Bronchial epithelial cell (primary cell): Measurements from ENCODE around the gene KLHL11. TPM values are rescaled to one million over a fixed set of nuclear protein-coding genes. Genes with fewer than 3 reads are reported as not detected.
"Not testable (repeated sequence)": the region's sequence is repeated elsewhere in the genome, so short reads cannot be mapped to it uniquely, and the experiment has no call there.

ENCODE experiments used
- DNase-seq: peaks from one replicate; pipeline ENCODE4 v3.0.0-alpha.2; 2010; ENCODE audit warnings: low read depth
- FAIRE-seq: peaks from 2 replicates; lab custom pipeline; 2011; peaks lifted over from hg19 to GRCh38; lab: Jason Lieb, UNC
- H3K27me3 ChIP-seq: 2 replicates; pipeline ENCODE4 v1.5.1; 2011; ENCODE audit warnings: low read length; ENCODE audit not compliant: control insufficient read depth, insufficient read depth
- H3K36me3 ChIP-seq: 2 replicates; pipeline ENCODE4 v1.5.1; 2011; ENCODE audit warnings: low read length; ENCODE audit not compliant: control insufficient read depth, insufficient read depth
- H3K4me3 ChIP-seq: 2 replicates; pipeline ENCODE4 v1.5.1; 2011; ENCODE audit warnings: mild to moderate bottlenecking, low read depth, low read length, control low read depth
- CTCF ChIP-seq: IDR thresholded peaks from 2 replicates; pipeline ENCODE4 v1.5.1; 2011; ENCODE audit warnings: mild to moderate bottlenecking, moderate library complexity, low read length, control low read depth, inconsistent platforms; ENCODE audit not compliant: insufficient read depth, severe bottlenecking
- total RNA-seq: library from RNA; depleted of rRNA; stranded (reverse); fragments of >200 nt; gene quantifications from 2 replicates; pipeline ENCODE4 v1.2.1, GENCODE V29; 2014

KLHL11 gene
- total RNA-seq, 1 donor from 2014 or later: 33.2 TPM

- FAIRE-seq (no peak), DNase-seq (no peak)
- TF ChIP-seq CTCF: no peak
- Histone ChIP-seq H3K27me3 (no peaks in the 10 kb centered on the region), H3K36me3 (no peaks in the 10 kb centered on the region), H3K4me3 (no peak within 1 kb of the TSS)
Observed at GRCh38 chr17:41837761-41838538, 27.3 kb downstream of the KLHL11 start, which contains the start of gene KLHL10. Gene KLHL10, plus strand, starts transcription at chr17:41837825. Its CDS starts 108 bp downstream, at chr17:41837933.

- FAIRE-seq: no peak
- Histone ChIP-seq H3K36me3 (no peaks in the 10 kb centered on the region), H3K27me3 (no peaks in the 10 kb centered on the region), H3K4me3 (peak overlapping the region; percentile 74)
- DNase-seq: no peak
- TF ChIP-seq CTCF: no peak
Observed at GRCh38 chr17:41836550-41837196, 28.6 kb downstream of the KLHL11 start.

- FAIRE-seq: no peak
- peaks cover 1% of the 10 kb centered on the region for H3K36me3 ChIP-seq
- no peak for TF ChIP-seq CTCF
- no peaks in the 10 kb centered on the region for H3K27me3 ChIP-seq
- H3K4me3 ChIP-seq: peak within 1 kb of the TSS; percentile 74
- DNase-seq: no peak
Observed at GRCh38 chr17:41835800-41836549, 29.2 kb downstream of the KLHL11 start, which contains the start of gene NT5C3B. Gene NT5C3B, minus strand, starts transcription at chr17:41836232. Its CDS starts 39 bp downstream, at chr17:41836193.

- DNase-seq (no peak), FAIRE-seq (no peak)
- H3K36me3 ChIP-seq: peaks cover 1% of the 10 kb centered on the region
- H3K4me3 ChIP-seq: peak overlapping the region; percentile 74
- H3K27me3 ChIP-seq: no peaks in the 10 kb centered on the region
- no peak for TF ChIP-seq CTCF
Observed at GRCh38 chr17:41835214-41835799, 29.9 kb downstream of the KLHL11 start.

- H3K4me3 ChIP-seq, DNase-seq, H3K27me3 ChIP-seq, FAIRE-seq: not testable (repeated sequence)
- peaks cover 11% of the 10 kb centered on the region for H3K36me3 ChIP-seq
Observed at GRCh38 chr17:41829961-41830360, 35.3 kb downstream of the KLHL11 start.
